HepG2 (cell line): ENCODE measurements around the gene DLEC1. TPM values are rescaled to one million over a fixed set of nuclear protein-coding genes. Genes with fewer than 3 reads are reported as not detected.

Experiments
- ATF1 ChIP-seq: IDR thresholded peaks from 2 replicates; pipeline ENCODE4 v1.6.1; 2016; ENCODE audit warnings: mild to moderate bottlenecking, control low read depth
- CBX5 ChIP-seq: sonication (generic); formaldehyde crosslinking; IDR thresholded peaks from 2 replicates; pipeline ENCODE4 v1.4.0; 2020; ENCODE audit warnings: missing genetic modification reagents, borderline replicate concordance
- DDIT3 ChIP-seq: sonication (generic); formaldehyde crosslinking; IDR thresholded peaks from 2 replicates; pipeline ENCODE4 v1.4.0; 2020; ENCODE audit warnings: mild to moderate bottlenecking, missing genetic modification reagents
- FOXO1 ChIP-seq: sonication (generic); formaldehyde crosslinking; IDR thresholded peaks from 2 replicates; pipeline ENCODE4 v1.4.0; 2020; ENCODE audit warnings: missing genetic modification reagents
- HDAC2 ChIP-seq: sonication (generic); formaldehyde crosslinking; IDR thresholded peaks from 2 replicates; pipeline ENCODE4 v1.4.0; 2020; ENCODE audit warnings: missing genetic modification reagents
- HOMEZ ChIP-seq: IDR thresholded peaks from 2 replicates; pipeline ENCODE4 v1.6.1; 2016; ENCODE audit warnings: low read depth
- HOXA3 ChIP-seq: sonication (generic); formaldehyde crosslinking; IDR thresholded peaks from 2 replicates; pipeline ENCODE4 v1.5.0; 2020; ENCODE audit warnings: missing genetic modification reagents
- HOXD1 ChIP-seq: sonication (generic); formaldehyde crosslinking; IDR thresholded peaks from 2 replicates; pipeline ENCODE4 v1.5.0; 2020; ENCODE audit warnings: missing genetic modification reagents
- JUND ChIP-seq: sonication (generic); formaldehyde crosslinking; IDR thresholded peaks from 2 replicates; pipeline ENCODE4 v1.8.0; 2022; ENCODE audit warnings: mild to moderate bottlenecking, missing genetic modification reagents
- MXD4 ChIP-seq: IDR thresholded peaks from 2 replicates; pipeline ENCODE4 v1.6.1; 2016; ENCODE audit warnings: mild to moderate bottlenecking, missing biosample characterization, missing genetic modification reagents
- NR2F1 ChIP-seq, 2 experiments: fragments of 450-650 bp in 1 of 2; formaldehyde crosslinking in 1 of 2; IDR thresholded peaks; 2 replicates each; pipeline versions ENCODE4 v1.5.0 to v1.6.1; 2016 to 2020; ENCODE audit warnings: mild to moderate bottlenecking in 1 of 2, missing compliant biosample characterization in 1 of 2, missing genetic modification reagents in 1 of 2, moderate library complexity in 1 of 2
- NR3C1 ChIP-seq: sonication (generic); formaldehyde crosslinking; IDR thresholded peaks from 2 replicates; pipeline ENCODE4 v1.4.0; 2020; ENCODE audit warnings: missing genetic modification reagents
- PATZ1 ChIP-seq: sonication (generic); formaldehyde crosslinking; IDR thresholded peaks from 2 replicates; pipeline ENCODE4 v1.4.0; 2020; ENCODE audit warnings: missing genetic modification reagents
- PCBP2 ChIP-seq: fragments of 200-400 bp; formaldehyde crosslinking; optimal IDR thresholded peaks from 2 replicates; pipeline ENCODE3; 2018; ENCODE audit warnings: low read length, low read depth; ENCODE audit not compliant: poor library complexity, severe bottlenecking
- RNF2 ChIP-seq: fragments of 450-650 bp; conservative IDR thresholded peaks from 2 replicates; pipeline ENCODE4 v1.6.1; 2016; ENCODE audit warnings: low read depth
- RORA ChIP-seq: sonication (generic); formaldehyde crosslinking; IDR thresholded peaks from 2 replicates; pipeline ENCODE4 v1.5.0; 2020; ENCODE audit warnings: mild to moderate bottlenecking, missing genetic modification reagents, moderate library complexity
- SAP130 ChIP-seq: IDR thresholded peaks from 2 replicates; pipeline ENCODE4 v1.6.1; 2016; ENCODE audit warnings: low read depth
- ZNF264 ChIP-seq: sonication (generic); formaldehyde crosslinking; IDR thresholded peaks from 2 replicates; pipeline ENCODE4 v1.4.0; 2020; ENCODE audit warnings: missing genetic modification reagents
- ZNF30 ChIP-seq: sonication (generic); formaldehyde crosslinking; IDR thresholded peaks from 2 replicates; pipeline ENCODE4 v1.5.0; 2020; ENCODE audit warnings: mild to moderate bottlenecking, missing genetic modification reagents
- ZNF572 ChIP-seq: sonication (generic); formaldehyde crosslinking; IDR thresholded peaks from 2 replicates; pipeline ENCODE4 v1.5.1; 2020; ENCODE audit warnings: mild to moderate bottlenecking, missing genetic modification reagents
- ZNF609 ChIP-seq: sonication (generic); formaldehyde crosslinking; IDR thresholded peaks from 2 replicates; pipeline ENCODE4 v1.4.0; 2020; ENCODE audit warnings: mild to moderate bottlenecking, missing genetic modification reagents, borderline replicate concordance
- ZNF7 ChIP-seq: IDR thresholded peaks from 2 replicates; pipeline ENCODE4 v1.6.1; 2016; ENCODE audit warnings: missing biosample characterization, missing genetic modification reagents
- polyA plus RNA-seq, 8 experiments: library from polyadenylated mRNA; depleted of rRNA in 3 of 8; stranded (reverse) in 7 of 8; unstranded in 1 of 8; fragments of >200 nt; fragmentation: Illumina TruSeq in 4 of 8; extraction: Trizol in 4 of 8; gene quantifications; 2 replicates each; pipeline versions ENCODE4 v1.2.1 to v1.2.3, GENCODE V29; 2011 to 2016; ENCODE audit warnings: low read depth in 4 of 8, missing spikeins in 1 of 8, mixed read lengths in 1 of 8; ENCODE audit not compliant: insufficient read depth in 1 of 8
- total RNA-seq, 5 experiments: library from RNA; depleted of rRNA; stranded (reverse); fragments of >200 nt; fragmentation: Illumina TruSeq; extraction: Trizol; gene quantifications; 2 replicates each; pipeline ENCODE4 v1.2.3, GENCODE V29; 2016; ENCODE audit warnings: low read depth in 1 of 5

Gene DLEC1
- total and polyA plus RNA-seq, 2 of the 13 experiments (the other 11 are each of a cell fraction or from before 2014, with no cell fraction given): 0.09 TPM; not detected in 1

- TF ChIP-seq ZNF609 (CRISPR knock-in tag) (peak; percentile 90), ZNF7 (peak; percentile 80), CBX5 (CRISPR knock-in tag) (peak; percentile 82; the same call in 1 of the 2 replicates), ATF1 (peak; percentile 77), ZNF572 (CRISPR knock-in tag) (peak; percentile 53; the same call in 1 of the 2 replicates), SAP130 (peak; percentile 97), MXD4 (CRISPR knock-in tag) (peak; percentile 73), HOXA3 (CRISPR knock-in tag) (peak; percentile 82; the same call in 1 of the 2 replicates), RORA (CRISPR knock-in tag) (no peak), NR3C1 (CRISPR knock-in tag) (no peak), NR2F1 (CRISPR knock-in tag; IDR thresholded peaks at IDR 0.05) (peak in 1 of 2 experiments; percentile 44; a peak in 1 of 4 replicates), PATZ1 (CRISPR knock-in tag) (peak; percentile 80), HOXD1 (CRISPR knock-in tag) (peak; percentile 82), JUND (CRISPR knock-in tag) (peak; percentile 98), ZNF264 (peak; percentile 54; the same call in 1 of the 2 replicates), FOXO1 (CRISPR knock-in tag) (peak; percentile 87), DDIT3 (CRISPR knock-in tag) (0 out of 2 replicates have a peak, but pooled peaks have one; percentile 43), HOMEZ (CRISPR knock-in tag) (peak; percentile 81), ZNF30 (CRISPR knock-in tag) (no peak), HDAC2 (CRISPR knock-in tag) (peak; percentile 90), RNF2 (no peak), PCBP2 (no peak)
Observed at GRCh38 chr3:38133557-38134405, 94.8 kb downstream of the DLEC1 start (continued).
